GM21529 (cell line): ENCODE results near the gene ZP2.
"Not testable (repeated sequence)": the region's sequence is repeated elsewhere in the genome, so short reads cannot be mapped to it uniquely, and the experiment has no call there.

ENCODE experiments used
- ATAC-seq: cut with Tn5 transposase; IDR thresholded peaks from one replicate; pipeline ENCODE4 v1.9.1; 2021; ENCODE audit not compliant: unreplicated experiment

The ZP2 gene

DNA sequence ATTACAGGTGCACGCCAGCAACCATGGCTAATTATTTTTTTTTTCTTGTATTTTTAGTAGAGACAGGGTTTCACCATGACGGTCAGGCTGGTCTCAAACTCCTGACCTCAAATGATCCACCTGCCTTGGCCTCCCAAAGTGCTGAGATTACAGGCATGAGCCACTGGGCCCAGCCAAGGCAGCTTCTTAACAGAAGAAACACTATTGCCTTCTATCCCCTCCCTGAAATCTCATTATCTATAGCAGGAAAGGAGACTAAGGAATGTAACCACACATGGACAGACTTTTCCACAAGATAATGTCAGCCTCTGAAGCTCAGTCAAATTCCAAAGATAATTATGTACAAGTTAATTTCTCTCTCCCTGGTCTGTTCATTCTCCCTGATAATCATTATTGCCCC lies 5.7 kb upstream of the ZP2 start:
- ATAC-seq, result no peak

GRCh38 chr16:21214086-21214485 lies 2.7 kb upstream of the ZP2 start:
- no peak for ATAC-seq

- no peak for ATAC-seq
These were observed 2.7 kb downstream of the ZP2 start for GRCh38 chr16:21208446-21209230.

DNA sequence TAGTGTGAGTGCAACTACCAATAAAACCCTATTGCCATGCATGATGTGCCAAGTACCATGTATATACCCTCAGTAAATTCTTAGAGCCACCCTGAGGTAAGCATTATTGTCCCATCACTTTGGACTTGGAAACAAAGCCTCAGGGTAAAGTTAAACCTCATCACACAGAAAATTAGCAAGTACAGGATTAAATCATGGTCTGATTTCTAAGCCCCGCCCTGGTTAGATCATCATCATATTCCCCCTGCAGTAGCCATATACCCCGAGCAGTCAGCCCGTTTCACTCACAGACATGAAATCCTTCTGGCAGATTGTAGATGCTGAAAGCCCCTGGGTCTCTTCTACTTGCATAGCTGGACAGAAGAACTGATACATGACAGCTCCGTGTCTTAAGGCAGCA lies 4.8 kb downstream of the ZP2 start:
- ATAC-seq, result no peak

DNA sequence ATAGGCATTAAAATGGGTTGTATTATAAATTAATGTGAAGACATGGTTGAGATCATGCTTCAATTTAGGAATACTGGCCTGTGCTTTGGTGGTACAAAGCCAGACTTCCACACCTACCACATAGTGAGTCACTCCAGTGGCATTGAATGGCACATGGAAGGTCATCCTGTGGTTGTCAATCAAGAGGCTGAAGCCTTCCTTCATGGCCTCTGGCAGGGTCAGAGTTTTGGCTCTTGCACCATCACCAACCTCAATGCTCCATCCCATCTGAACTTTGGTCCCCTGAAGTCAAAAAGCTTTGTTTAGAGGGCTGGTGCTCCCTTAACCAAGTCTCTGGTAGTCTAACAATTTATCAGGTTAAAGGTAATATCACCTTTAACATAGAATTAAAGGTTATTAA lies 6.1 kb downstream of the ZP2 start:
- ATAC-seq, result no peak

- ATAC-seq, result no peak
These were observed 8.1 kb downstream of the ZP2 start for GRCh38 chr16:21203155-21203797.

- ATAC-seq, result no peak
These were observed 11.7 kb downstream of the ZP2 start for GRCh38 chr16:21199607-21200218.

- no peak for ATAC-seq
These were observed 13.8 kb downstream of the ZP2 start for GRCh38 chr16:21197621-21198020.

DNA sequence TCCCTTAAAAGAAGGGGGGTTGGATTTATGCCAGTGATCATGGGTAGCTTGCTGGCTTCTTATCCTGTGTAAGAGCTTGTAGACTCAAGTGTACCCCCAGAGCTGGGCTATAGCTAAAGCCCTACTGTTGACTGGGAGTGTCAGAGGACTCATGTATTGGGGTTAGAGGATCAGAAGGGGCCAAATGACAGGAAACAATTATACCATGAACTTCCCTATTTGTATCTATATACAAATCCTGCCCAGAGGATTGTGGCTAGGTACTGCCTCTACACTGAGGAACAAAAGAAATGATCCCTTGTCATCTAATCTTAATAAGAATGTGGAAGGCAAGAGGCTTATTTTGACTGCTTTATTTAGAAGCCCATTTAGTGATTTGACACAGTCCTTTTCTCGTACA lies 14.3 kb downstream of the ZP2 start:
- no peak for ATAC-seq

- ATAC-seq, result not testable (repeated sequence)
These were observed 16.0 kb downstream of the ZP2 start for GRCh38 chr16:21195330-21195729.

- no peak for ATAC-seq
These were observed 16.5 kb downstream of the ZP2 start for GRCh38 chr16:21194771-21195301.

DNA sequence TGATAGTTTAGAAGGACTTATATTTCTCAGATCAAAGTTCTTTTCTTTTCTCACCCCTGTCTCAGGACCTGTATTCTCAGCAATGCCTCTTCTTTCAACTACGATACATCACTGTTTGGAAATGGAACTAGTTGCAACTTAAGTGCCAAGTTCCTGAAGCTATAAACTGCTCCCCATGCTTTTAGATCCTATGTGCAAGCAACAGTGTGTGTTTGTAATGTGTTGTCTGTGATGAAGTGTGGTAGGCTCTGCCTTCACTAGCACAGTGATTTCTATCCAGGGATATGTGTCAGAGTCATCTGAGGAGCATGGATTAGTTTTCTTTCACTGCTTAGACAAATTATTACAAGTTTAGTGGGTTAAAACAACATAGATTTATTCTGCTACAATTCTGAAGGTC lies 18.4 kb downstream of the ZP2 start:
- ATAC-seq, result no peak

DNA sequence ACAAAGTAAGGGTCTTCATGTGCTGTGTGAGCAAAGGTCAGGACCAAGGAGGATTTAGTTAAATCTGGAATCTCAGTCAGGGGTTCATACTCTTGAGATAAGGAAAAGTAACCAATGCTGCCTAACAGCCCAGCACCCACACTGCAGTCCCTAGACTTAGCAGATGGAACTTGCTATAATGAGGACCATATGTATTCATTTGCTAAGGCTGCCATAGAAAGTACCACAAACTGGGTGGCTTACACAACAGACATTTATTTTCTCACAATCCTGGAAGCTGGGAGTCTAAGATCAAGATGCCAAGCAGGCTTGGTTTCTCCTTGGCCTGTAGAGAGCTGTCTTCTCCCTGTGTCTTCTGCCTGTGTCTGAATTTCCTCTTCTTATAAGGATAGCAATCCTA lies 20.8 kb downstream of the ZP2 start:
- no peak for ATAC-seq

GRCh38 chr16:21190013-21190412 lies 21.4 kb downstream of the ZP2 start:
- no peak for ATAC-seq

DNA sequence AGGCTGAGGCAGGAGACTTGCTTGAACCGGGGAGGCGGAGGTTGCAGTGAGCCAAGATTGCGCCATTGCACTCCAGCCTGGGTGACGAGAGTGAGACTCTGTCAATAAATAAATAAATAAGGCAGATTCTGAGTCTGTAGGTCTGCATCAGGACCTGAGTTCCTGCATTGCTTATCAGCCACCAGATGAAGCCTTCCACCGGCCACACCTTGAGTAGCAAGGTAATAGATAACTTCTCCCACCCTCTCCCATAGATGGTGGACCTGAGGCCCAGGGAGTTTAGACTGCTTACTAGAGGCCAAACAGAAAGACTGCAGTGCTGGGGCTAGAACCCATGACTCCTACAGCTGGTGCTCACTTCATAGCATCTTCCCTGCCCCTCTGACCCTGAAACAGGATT lies 22.1 kb downstream of the ZP2 start:
- ATAC-seq, result no peak

DNA sequence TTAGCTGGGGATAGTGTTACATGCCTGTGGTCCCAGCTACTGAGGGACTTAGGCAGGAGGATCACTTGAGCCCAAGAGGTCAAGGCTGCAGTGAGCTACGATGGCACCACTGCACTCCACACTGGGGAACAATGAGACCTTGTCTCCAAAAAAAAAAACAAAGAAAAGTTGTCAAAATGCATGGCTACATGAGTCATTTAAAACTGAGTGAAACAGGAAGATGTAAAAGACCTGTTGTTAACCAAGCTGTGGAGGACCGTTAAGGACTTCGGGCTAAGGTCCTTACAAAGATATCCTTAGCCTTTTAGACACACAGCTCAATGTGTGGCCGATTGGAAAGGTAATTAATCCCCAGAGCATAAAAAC lies 25.1 kb downstream of the ZP2 start:
- no peak for ATAC-seq

DNA sequence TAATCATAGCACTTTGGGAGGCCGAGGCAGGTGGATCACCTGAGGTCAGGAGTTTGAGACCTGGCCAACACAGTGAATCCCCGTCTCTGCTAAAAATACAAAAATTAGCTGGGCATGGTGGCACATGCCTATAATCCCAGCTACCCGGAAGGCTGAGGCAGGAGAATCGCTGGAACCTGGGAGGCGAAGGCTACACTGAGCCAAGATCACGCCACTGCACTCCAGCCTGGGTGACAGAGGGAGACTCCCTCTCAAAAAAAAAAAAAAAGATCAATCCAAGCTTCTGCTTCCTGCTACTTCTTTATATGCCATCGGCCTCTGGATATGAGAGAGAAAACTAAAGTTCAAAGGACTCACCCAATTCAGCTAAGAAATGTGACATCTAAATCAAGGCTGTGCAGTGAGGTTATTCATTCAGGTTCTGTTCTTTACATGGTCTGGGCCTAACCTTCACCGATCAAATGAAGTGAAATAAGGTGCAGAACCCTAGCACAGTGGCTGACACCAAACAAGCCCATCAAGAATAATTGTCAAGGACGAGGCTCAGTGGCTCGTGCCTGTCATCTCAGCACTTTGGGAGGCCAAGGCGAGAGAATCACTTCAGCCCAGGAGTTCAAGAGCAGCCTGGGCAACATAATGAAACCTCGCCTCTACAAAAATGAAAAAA lies 25.6 kb downstream of the ZP2 start:
- no peak for ATAC-seq

- ATAC-seq, result no peak
These were observed 26.5 kb downstream of the ZP2 start for GRCh38 chr16:21184834-21185233.

DNA sequence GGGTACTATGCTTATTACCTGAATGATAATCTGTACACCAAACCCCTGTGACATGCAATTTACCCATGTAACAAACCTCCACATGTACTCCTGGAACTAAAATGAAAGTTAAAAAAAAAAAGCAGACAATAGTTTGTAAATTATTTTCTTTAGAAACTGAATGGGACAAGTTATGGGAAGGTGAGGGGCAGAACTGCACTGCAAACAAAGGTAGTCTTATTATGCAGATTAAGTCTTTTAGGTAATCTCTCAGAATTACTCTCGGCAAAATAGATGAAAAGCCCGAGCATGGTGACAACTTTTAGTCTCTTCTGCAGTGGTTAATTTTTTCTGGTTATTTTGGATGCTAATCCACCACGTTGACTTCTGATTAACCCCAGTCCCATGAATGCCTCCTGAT lies 27.4 kb downstream of the ZP2 start:
- ATAC-seq, result no peak

GRCh38 chr16:21179983-21180365 lies 31.4 kb downstream of the ZP2 start:
- no peak for ATAC-seq

- ATAC-seq, result no peak
These were observed 32.0 kb downstream of the ZP2 start for GRCh38 chr16:21179126-21179982.
